Cardiac muscle cell (in vitro differentiated cells and primary cell): ENCODE data around the gene ALOX15. TPM values are rescaled to one million over a fixed set of nuclear protein-coding genes. Genes with fewer than 3 reads are reported as not detected.
"Not testable (repeated sequence)": the region's sequence is repeated elsewhere in the genome, so short reads cannot be mapped to it uniquely, and the experiment has no call there.

Experiments used
- DNase-seq, 2 donors: peaks; one replicate each; pipeline versions ENCODE4 v3.0.0 to v3.0.0-alpha.2; 2010 to 2017; ENCODE audit warnings: low read depth in 1 of 2, low spot score in 1 of 2
- H3K27ac ChIP-seq: fragments of 200-600 bp; sonication (generic); 2 replicates; pipeline ENCODE4 v1.5.1; 2016
- H3K27me3 ChIP-seq: fragments of 200-600 bp; sonication (generic); 2 replicates; pipeline ENCODE4 v1.6.0; 2016; ENCODE audit warnings: control low read depth
- H3K36me3 ChIP-seq: fragments of 200-600 bp; sonication (generic); 2 replicates; pipeline ENCODE4 v1.5.1; 2016; ENCODE audit warnings: control low read depth
- H3K4me1 ChIP-seq: fragments of 200-600 bp; sonication (generic); 2 replicates; pipeline ENCODE4 v1.8.1; 2017; ENCODE audit warnings: low read depth, mild to moderate bottlenecking, mixed run types
- H3K4me3 ChIP-seq: fragments of 200-600 bp; sonication (generic); 2 replicates; pipeline ENCODE4 v1.5.1; 2016; ENCODE audit warnings: mild to moderate bottlenecking
- H3K9me3 ChIP-seq: fragments of 200-600 bp; sonication (generic); 2 replicates; pipeline ENCODE4 v1.5.1; 2017; ENCODE audit warnings: low read depth, mild to moderate bottlenecking, control low read depth
- polyA plus RNA-seq: library from polyadenylated mRNA; unstranded; fragments of >200 nt; fragmentation: Nextera tagmentation; extraction: Ambion mirVana; gene quantifications from 2 replicates; pipeline ENCODE4 v1.2.1, GENCODE V29; 2016
- total RNA-seq: library from RNA; depleted of rRNA; stranded (reverse); fragments of >200 nt; gene quantifications from 2 replicates; pipeline ENCODE4 v1.2.3, GENCODE V29; 2016
- TF ChIP-seq, protein P1 (sequence below): IDR thresholded peaks from 2 replicates; pipeline ENCODE4 v1.5.1; 2012; ENCODE audit warnings: low read depth, mild to moderate bottlenecking, low read length

Gene ALOX15
- total and polyA plus RNA-seq, 2 experiments from 2014 or later, result 0.71 to 1.5 TPM

DNA sequence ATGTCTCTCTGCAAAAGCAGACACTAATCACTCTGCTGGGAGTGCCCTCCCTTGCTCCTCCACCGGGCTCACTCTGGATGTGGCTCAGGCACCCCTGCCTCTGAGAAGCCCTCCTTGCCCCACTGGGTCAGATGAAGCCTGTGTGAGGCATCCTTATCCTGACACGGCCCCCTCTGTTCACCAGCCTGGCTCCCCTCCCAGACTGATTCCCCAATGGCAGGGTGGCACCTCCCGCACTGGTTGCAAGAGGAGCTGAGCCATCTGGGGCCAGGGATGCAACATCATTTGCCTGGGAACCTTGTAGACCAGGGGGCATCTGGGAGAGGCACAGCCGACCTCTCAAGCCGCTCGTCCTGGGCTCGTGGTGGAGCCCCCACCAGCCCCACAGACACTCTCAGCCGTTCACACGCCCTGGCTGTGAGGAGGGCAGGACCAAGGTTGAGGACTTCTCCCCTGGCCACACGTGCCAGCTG lies 50.5 kb downstream of the ALOX15 start:
- H3K4me1 ChIP-seq, result peaks cover 53% of the 10 kb centered on the region
- no peak for DNase-seq
- peaks cover 6% of the 10 kb centered on the region for H3K36me3 ChIP-seq
- H3K27ac ChIP-seq, result peak overlapping the region; percentile 39
- no peaks in the 10 kb centered on the region for H3K9me3 ChIP-seq
- no peak overlapping the region for H3K4me3 ChIP-seq
- no peaks in the 10 kb centered on the region for H3K27me3 ChIP-seq
- TF ChIP-seq, protein P1, sequence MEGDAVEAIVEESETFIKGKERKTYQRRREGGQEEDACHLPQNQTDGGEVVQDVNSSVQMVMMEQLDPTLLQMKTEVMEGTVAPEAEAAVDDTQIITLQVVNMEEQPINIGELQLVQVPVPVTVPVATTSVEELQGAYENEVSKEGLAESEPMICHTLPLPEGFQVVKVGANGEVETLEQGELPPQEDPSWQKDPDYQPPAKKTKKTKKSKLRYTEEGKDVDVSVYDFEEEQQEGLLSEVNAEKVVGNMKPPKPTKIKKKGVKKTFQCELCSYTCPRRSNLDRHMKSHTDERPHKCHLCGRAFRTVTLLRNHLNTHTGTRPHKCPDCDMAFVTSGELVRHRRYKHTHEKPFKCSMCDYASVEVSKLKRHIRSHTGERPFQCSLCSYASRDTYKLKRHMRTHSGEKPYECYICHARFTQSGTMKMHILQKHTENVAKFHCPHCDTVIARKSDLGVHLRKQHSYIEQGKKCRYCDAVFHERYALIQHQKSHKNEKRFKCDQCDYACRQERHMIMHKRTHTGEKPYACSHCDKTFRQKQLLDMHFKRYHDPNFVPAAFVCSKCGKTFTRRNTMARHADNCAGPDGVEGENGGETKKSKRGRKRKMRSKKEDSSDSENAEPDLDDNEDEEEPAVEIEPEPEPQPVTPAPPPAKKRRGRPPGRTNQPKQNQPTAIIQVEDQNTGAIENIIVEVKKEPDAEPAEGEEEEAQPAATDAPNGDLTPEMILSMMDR, result no peak

DNA sequence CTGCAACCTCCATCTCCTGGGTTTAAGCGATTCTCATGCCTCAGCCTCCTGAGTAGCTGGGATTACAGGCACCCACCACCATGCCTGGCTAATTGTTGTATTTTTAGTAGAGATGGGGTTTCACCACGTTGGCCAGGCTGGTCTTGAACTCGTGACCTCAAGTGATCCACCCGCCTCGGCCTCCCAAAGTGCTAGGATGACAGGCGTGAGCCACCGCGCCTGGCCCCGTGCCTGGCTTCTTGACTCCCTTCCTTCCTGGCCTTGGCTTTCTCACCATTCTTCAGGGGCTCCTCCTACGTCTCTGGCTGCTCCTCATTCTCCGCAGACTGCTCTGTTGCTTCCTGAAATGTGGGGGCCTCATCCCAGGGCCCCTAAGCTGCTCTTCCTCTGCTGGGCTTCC lies 51.4 kb downstream of the ALOX15 start:
- H3K27me3 ChIP-seq, H3K36me3 ChIP-seq, H3K9me3 ChIP-seq, H3K4me3 ChIP-seq: not testable (repeated sequence)
- DNase-seq, result peak in 1 of 2 donors; percentile 39
- Histone ChIP-seq H3K4me1 (peaks cover 58% of the 10 kb centered on the region), H3K27ac (peak overlapping the region; percentile 18)

DNA sequence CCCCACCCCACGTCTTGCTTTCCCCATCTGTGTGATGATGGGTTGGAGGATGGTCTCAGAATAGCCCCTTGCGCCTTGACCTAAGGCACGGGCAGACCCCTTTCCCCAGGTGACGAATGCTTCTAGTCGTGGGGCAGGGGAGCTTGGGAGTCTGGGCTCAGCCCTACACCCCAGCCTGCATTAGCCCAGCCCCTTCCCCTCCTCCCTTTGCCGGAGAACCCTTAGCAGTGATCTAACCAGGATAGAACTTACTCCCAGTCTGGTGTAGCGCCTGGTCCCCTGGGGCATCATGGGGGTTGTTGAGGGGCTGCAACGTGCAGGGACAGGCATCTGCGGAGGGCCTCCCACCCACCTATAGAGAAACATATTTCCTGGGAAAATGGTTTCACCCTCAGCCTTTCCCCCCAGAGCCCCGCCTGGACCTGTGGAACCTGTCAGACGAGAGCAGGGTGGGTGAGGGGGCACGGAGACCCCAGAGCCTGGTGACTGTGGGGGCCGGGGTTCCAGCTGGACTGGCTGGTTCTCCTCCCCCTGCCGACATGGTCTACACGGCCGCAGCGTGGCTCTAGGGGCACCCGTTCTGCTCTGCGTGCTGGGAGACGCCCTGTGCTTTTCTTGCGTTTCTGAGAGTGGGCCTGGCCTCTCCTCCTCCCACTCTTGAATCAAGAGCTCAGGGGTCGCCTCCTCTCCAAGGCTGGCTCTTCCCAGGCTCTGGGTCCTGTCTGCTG lies 52.4 kb downstream of the ALOX15 start:
- Histone ChIP-seq H3K9me3 (no peaks in the 10 kb centered on the region), H3K4me1 (peaks cover 58% of the 10 kb centered on the region), H3K4me3 (peak overlapping the region; percentile 8), H3K27ac (peak overlapping the region; percentile 96), H3K27me3 (no peaks in the 10 kb centered on the region), H3K36me3 (peaks cover 6% of the 10 kb centered on the region)
- no peak for DNase-seq
- TF ChIP-seq, protein P1, result no peak

DNA sequence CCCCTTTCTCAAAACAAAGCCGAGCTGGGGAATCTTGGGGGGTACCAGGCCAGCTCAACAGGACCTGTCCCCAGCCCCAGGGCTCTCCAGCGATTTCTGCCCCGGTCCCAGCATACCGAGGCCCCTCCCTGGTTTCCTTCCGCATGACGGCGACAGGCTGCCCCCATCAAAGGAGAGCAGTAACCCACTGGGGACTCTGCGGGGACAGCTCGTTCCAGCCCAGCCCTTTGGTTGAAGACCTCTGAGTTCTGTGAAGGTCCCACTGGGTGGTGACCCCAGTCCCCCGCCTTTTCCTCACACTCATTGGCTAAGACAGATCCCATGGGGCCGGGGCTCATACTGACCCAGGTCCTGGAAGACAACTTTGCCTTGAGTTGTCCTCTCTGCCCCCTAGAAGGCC lies 53.1 kb downstream of the ALOX15 start:
- peaks cover under 1% of the 10 kb centered on the region for H3K36me3 ChIP-seq
- H3K27ac ChIP-seq, result peak overlapping the region; percentile 96
- TF ChIP-seq, protein P1, result no peak
- H3K9me3 ChIP-seq, result no peaks in the 10 kb centered on the region
- H3K4me1 ChIP-seq, result peaks cover 61% of the 10 kb centered on the region
- H3K4me3 ChIP-seq, result peak overlapping the region; percentile 8
- H3K27me3 ChIP-seq, result no peaks in the 10 kb centered on the region
- DNase-seq, result no peak

DNA sequence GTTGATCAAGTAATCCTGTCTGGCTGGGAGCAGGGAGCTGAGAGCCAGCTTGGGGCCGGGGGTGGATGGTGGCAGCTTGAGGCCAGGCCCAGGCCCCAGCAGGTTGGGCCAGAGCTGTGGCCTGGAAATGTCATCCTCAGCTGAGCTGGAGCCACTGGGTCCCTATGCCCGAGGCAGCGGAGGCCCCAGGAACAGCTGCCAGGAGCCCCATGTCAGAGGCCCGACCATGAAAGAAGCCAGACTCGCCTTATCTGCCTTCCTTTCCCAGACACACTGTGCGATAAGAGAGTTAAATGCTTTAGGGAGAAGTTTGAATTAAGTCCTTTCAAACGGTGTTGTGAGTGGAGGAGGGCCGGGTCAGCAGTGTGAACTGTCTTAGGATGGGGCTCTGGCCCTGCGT lies 53.7 kb downstream of the ALOX15 start:
- TF ChIP-seq, protein P1, result no peak
- H3K4me1 ChIP-seq, result peaks cover 67% of the 10 kb centered on the region
- H3K27me3 ChIP-seq, result no peaks in the 10 kb centered on the region
- H3K36me3 ChIP-seq, result no peaks in the 10 kb centered on the region
- H3K27ac ChIP-seq, result peak overlapping the region; percentile 96
- H3K9me3 ChIP-seq, result no peaks in the 10 kb centered on the region
- DNase-seq, result peak; percentile 66 to 91
- H3K4me3 ChIP-seq, result peak overlapping the region; percentile 8

DNA sequence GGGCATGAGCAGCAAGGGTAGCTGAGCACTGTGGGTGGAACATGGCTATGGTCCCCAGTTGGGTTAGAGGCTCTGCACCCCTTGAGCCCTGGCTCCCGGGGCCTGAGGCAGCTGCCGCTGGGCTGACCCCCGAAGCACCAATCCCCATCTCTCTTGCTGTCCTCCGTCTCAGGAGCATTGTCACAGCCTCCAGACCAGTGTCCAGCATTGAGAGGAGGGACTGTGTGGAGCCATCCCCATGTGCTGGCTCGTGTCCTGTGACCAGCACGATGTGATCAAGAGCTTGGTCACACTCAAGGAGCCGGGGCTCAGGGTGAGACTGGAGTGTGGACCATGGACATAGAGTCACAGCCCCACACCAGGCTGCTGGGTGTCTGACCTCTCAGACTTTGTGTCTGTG lies 54.3 kb downstream of the ALOX15 start:
- Histone ChIP-seq H3K4me3 (peak overlapping the region; percentile 94), H3K27me3 (no peaks in the 10 kb centered on the region), H3K27ac (peak overlapping the region; percentile 96), H3K4me1 (peaks cover 73% of the 10 kb centered on the region), H3K36me3 (no peaks in the 10 kb centered on the region), H3K9me3 (no peaks in the 10 kb centered on the region)
- no peak for DNase-seq
- TF ChIP-seq, protein P1, result no peak
